GM23338 (cell line): ENCODE results near the gene PFN1. TPM values are rescaled to one million over a fixed set of nuclear protein-coding genes. Genes with fewer than 3 reads are reported as not detected.
A peak's percentile ranks its signal among the peaks of the same experiment; 100 is the strongest.

ENCODE experiments used
- ATAC-seq: fragments of 200-7000 bp; cut with Tn5 transposase; 3 replicates; pipeline ENCODE4 v1.9.1; 2020
- DNase-seq: peaks from one replicate; pipeline ENCODE4 v3.0.0-alpha.2; 2015; ENCODE audit warnings: low spot score
- H2AFZ ChIP-seq: fragments of 200-600 bp; sonication (generic); 2 replicates; pipeline ENCODE4 v1.8.0; 2016; ENCODE audit warnings: antibody characterized with exemption, mild to moderate bottlenecking, moderate library complexity
- H3F3A ChIP-seq: fragments of 200-600 bp; sonication (generic); replicated peaks from 2 replicates; pipeline ENCODE4 v1.8.0; 2017; ENCODE audit warnings: antibody characterized with exemption, mixed run types, low read depth
- H3K27ac ChIP-seq: fragments of 200-600 bp; sonication (generic); 2 replicates; pipeline ENCODE4 v1.6.1; 2016; ENCODE audit warnings: low read depth
- H3K27me3 ChIP-seq: fragments of 200-600 bp; sonication (generic); 2 replicates; pipeline ENCODE4 v1.8.0; 2016; ENCODE audit warnings: mild to moderate bottlenecking, mixed run types, moderate library complexity; ENCODE audit not compliant: insufficient read depth
- H3K36me3 ChIP-seq: fragments of 200-600 bp; sonication (generic); 2 replicates; pipeline ENCODE4 v1.8.0; 2016; ENCODE audit warnings: mild to moderate bottlenecking; ENCODE audit not compliant: insufficient read depth
- H3K4me1 ChIP-seq: fragments of 200-600 bp; sonication (generic); 2 replicates; pipeline ENCODE4 v1.8.0; 2016; ENCODE audit warnings: mild to moderate bottlenecking, moderate library complexity; ENCODE audit not compliant: insufficient read depth
- H3K4me2 ChIP-seq: fragments of 200-600 bp; sonication (generic); 2 replicates; pipeline ENCODE4 v1.7.1; 2017; ENCODE audit warnings: mixed run types
- H3K4me3 ChIP-seq: fragments of 200-600 bp; sonication (generic); 2 replicates; pipeline ENCODE4 v1.6.1; 2016; ENCODE audit warnings: mixed run types
- H3K79me2 ChIP-seq: fragments of 200-600 bp; sonication (generic); replicated peaks from 2 replicates; pipeline ENCODE4 v1.8.0; 2017; ENCODE audit warnings: mild to moderate bottlenecking; ENCODE audit not compliant: insufficient read depth
- H3K9me2 ChIP-seq: fragments of 200-600 bp; sonication (generic); 2 replicates; pipeline ENCODE4 v1.8.0; 2017; ENCODE audit not compliant: insufficient read depth
- H4K20me1 ChIP-seq: fragments of 200-600 bp; sonication (generic); replicated peaks from 2 replicates; pipeline ENCODE4 v1.8.0; 2017; ENCODE audit warnings: mild to moderate bottlenecking; ENCODE audit not compliant: insufficient read depth
- H3K27ac Mint-ChIP-seq: 2 replicates; pipeline ENCODE4 v1.8.0; 2020; ENCODE audit warnings: inconsistent platforms, mild to moderate bottlenecking, moderate library complexity, mixed read lengths
- H3K27me3 Mint-ChIP-seq: 3 replicates; pipeline ENCODE4 v1.8.0; 2022; ENCODE audit warnings: low read depth, mild to moderate bottlenecking, moderate library complexity, mixed read lengths, inconsistent platforms; ENCODE audit not compliant: insufficient read depth, poor library complexity
- H3K36me3 Mint-ChIP-seq: 3 replicates; pipeline ENCODE4 v1.8.0; 2021; ENCODE audit warnings: low read depth, mild to moderate bottlenecking, inconsistent platforms, moderate library complexity, mixed read lengths
- H3K4me1 Mint-ChIP-seq: 3 replicates; pipeline ENCODE4 v1.8.0; 2020; ENCODE audit warnings: mild to moderate bottlenecking, inconsistent platforms, mixed read lengths
- H3K4me3 Mint-ChIP-seq: 3 replicates; pipeline ENCODE4 v1.8.0; 2021; ENCODE audit warnings: moderate library complexity, mild to moderate bottlenecking, inconsistent platforms, mixed read lengths
- H3K9me3 Mint-ChIP-seq: 3 replicates; pipeline ENCODE4 v1.8.0; 2020; ENCODE audit warnings: moderate library complexity, mild to moderate bottlenecking, inconsistent platforms, mixed read lengths
- CREB1 ChIP-seq: fragments of 250-450 bp; sonication (Bioruptor Pico); IDR thresholded peaks from 2 replicates; pipeline ENCODE4 v1.5.0; 2020; ENCODE audit warnings: low read depth, mild to moderate bottlenecking, moderate library complexity
- CTCF ChIP-seq, 2 experiments: fragments of 200-600 bp in 1 of 2; sonication (generic) in 1 of 2; conservative IDR thresholded peaks; 2 replicates each; pipeline versions ENCODE4 v1.5.1 to v1.6.1; 2016 to 2017; ENCODE audit warnings: antibody characterized with exemption in 2 of 2, low read depth in 2 of 2, mild to moderate bottlenecking in 2 of 2, moderate library complexity in 1 of 2
- ETS1 ChIP-seq: IDR thresholded peaks from 2 replicates; pipeline ENCODE4 v1.6.1; 2016; ENCODE audit warnings: antibody characterized with exemption
- EZH2 ChIP-seq: fragments of 200-600 bp; sonication (generic); IDR thresholded peaks from one replicate; pipeline ENCODE4 v1.8.0; 2017; ENCODE audit warnings: antibody characterized with exemption, mild to moderate bottlenecking, low read depth; ENCODE audit not compliant: unreplicated experiment
- EZH2phosphoT487 ChIP-seq: fragments of 200-600 bp; sonication (generic); IDR thresholded peaks from one replicate; pipeline ENCODE4 v1.8.1; 2018; ENCODE audit warnings: antibody characterized with exemption; ENCODE audit not compliant: unreplicated experiment
- JUNB ChIP-seq: IDR thresholded peaks from one replicate; pipeline ENCODE4 v1.6.1; 2016; ENCODE audit warnings: antibody characterized with exemption; ENCODE audit not compliant: unreplicated experiment
- NANOG ChIP-seq: IDR thresholded peaks from 2 replicates; pipeline ENCODE4 v1.6.1; 2016; ENCODE audit warnings: antibody characterized with exemption, borderline replicate concordance
- POLR2AphosphoS5 ChIP-seq: IDR thresholded peaks from 2 replicates; pipeline ENCODE4 v1.6.1; 2016; ENCODE audit warnings: antibody characterized with exemption, low read depth
- REST ChIP-seq: IDR thresholded peaks from one replicate; pipeline ENCODE4 v1.6.1; 2018; ENCODE audit warnings: antibody characterized with exemption; ENCODE audit not compliant: unreplicated experiment
- STAT1 ChIP-seq: IDR thresholded peaks from one replicate; pipeline ENCODE4 v1.6.1; 2016; ENCODE audit warnings: antibody characterized with exemption; ENCODE audit not compliant: unreplicated experiment
- ZNF114 ChIP-seq: fragments of 250-450 bp; sonication (Bioruptor Pico); IDR thresholded peaks from 2 replicates; pipeline ENCODE4 v1.5.0; 2020; ENCODE audit warnings: mild to moderate bottlenecking, moderate library complexity
- ZNF331 ChIP-seq: fragments of 250-450 bp; sonication (Bioruptor Pico); IDR thresholded peaks from 2 replicates; pipeline ENCODE4 v1.5.0; 2020; ENCODE audit warnings: low read depth, mild to moderate bottlenecking, moderate library complexity
- ZNF462 ChIP-seq: fragments of 250-450 bp; sonication (Bioruptor Pico); IDR thresholded peaks from 2 replicates; pipeline ENCODE4 v1.5.0; 2020; ENCODE audit warnings: mild to moderate bottlenecking, moderate library complexity
- polyA plus RNA-seq: library from polyadenylated mRNA; unstranded; fragments of >200 nt; fragmentation: Nextera tagmentation; extraction: Ambion mirVana; gene quantifications from 2 replicates; pipeline ENCODE4 v1.2.1, GENCODE V29; 2016
- total RNA-seq: library from RNA; depleted of rRNA; stranded (reverse); fragments of >200 nt; shearing (Covaris generic); gene quantifications from 2 replicates; pipeline ENCODE4 v1.2.3, GENCODE V29; 2014

Gene PFN1
- total and polyA plus RNA-seq, 2 experiments from 2014 or later = 2,002 to 3,709 TPM

- TF ChIP-seq REST (no peak), EZH2phosphoT487 (no peak), ZNF331 (CRISPR knock-in tag) (no peak), POLR2AphosphoS5 (no peak), JUNB (no peak), ZNF114 (no peak), CREB1 (CRISPR knock-in tag) (no peak), EZH2 (no peak), ZNF462 (CRISPR knock-in tag) (no peak), STAT1 (no peak), ETS1 (no peak), CTCF (conservative IDR thresholded peaks at IDR 0.05; ENCODE audit: low read depth in 2 of 2) (no peak), NANOG (no peak)
- Histone ChIP-seq H3K4me2 (peak overlapping the region; percentile 96), H3K27ac (peak overlapping the region; percentile 100), H3K27me3 (no peaks in the 10 kb centered on the region), H3K4me3 (peak overlapping the region; percentile 96), H3K4me1 (peaks cover 43% of the 10 kb centered on the region), H2AFZ (no peak overlapping the region), H4K20me1 (peaks cover 22% of the 10 kb centered on the region), H3F3A (peaks cover 45% of the 10 kb centered on the region), H3K36me3 (peaks cover 21% of the 10 kb centered on the region), H3K9me2 (no peaks in the 10 kb centered on the region), H3K79me2 (peaks cover 43% of the 10 kb centered on the region)
- Mint-ChIP-seq H3K4me1 (peaks cover 42% of the 10 kb centered on the region), H3K9me3 (no peaks in the 10 kb centered on the region; the same call in 2 of the 3 replicates), H3K36me3 (peaks cover 51% of the 10 kb centered on the region), H3K27ac (peak overlapping the region; percentile 98), H3K4me3 (peak overlapping the region; percentile 92), H3K27me3 (peaks cover 37% of the 10 kb centered on the region)
- ATAC-seq (peak; percentile 7), DNase-seq (peak; percentile 77)
Observed at GRCh38 chr17:4947411-4948165, 742 bp downstream of the PFN1 start.
